PFSK-1 (cell line): ENCODE measurements around the gene TTLL10.

Source experiments
- FOXP2 ChIP-seq: optimal IDR thresholded peaks from 2 replicates; pipeline ENCODE3; 2011; ENCODE audit warnings: borderline replicate concordance, control low read depth, inconsistent platforms; ENCODE audit not compliant: insufficient read depth; ENCODE audit errors: extremely low read length, extremely low read depth
- POLR2AphosphoS5 ChIP-seq: IDR thresholded peaks from 2 replicates; pipeline ENCODE4 v1.6.1; 2012; ENCODE audit warnings: low read depth, mild to moderate bottlenecking, control low read depth, low read length, moderate library complexity
- REST ChIP-seq, 2 experiments: IDR thresholded peaks; 2 replicates each; pipeline versions ENCODE4 v1.6.1 to v1.8.0; 2011 to 2012; ENCODE audit warnings: low read depth in 2 of 2, low read length in 2 of 2, control low read depth in 1 of 2, inconsistent platforms in 1 of 2, mild to moderate bottlenecking in 1 of 2, moderate library complexity in 1 of 2; ENCODE audit not compliant: insufficient read depth in 1 of 2
- SIN3A ChIP-seq: IDR thresholded peaks from 2 replicates; pipeline ENCODE4 v1.6.1; 2012; ENCODE audit warnings: mild to moderate bottlenecking, low read length, moderate library complexity, borderline replicate concordance; ENCODE audit not compliant: insufficient read depth
- TAF1 ChIP-seq: IDR thresholded peaks from 2 replicates; pipeline ENCODE4 v1.6.1; 2012; ENCODE audit warnings: low read length, control low read depth, borderline replicate concordance; ENCODE audit not compliant: insufficient read depth

Gene TTLL10

GRCh38 chr1:1132042-1132950 lies 41.4 kb upstream of the TTLL10 start:
- TF ChIP-seq POLR2AphosphoS5 (no peak), REST (IDR thresholded peaks at IDR 0.05; ENCODE audit: insufficient read depth in 1 of 2, low read depth in 2 of 2, low read length in 2 of 2) (no peak), TAF1 (no peak), SIN3A (no peak), FOXP2 (no peak)

GRCh38 chr1:1132956-1133750 lies 40.5 kb upstream of the TTLL10 start:
- TF ChIP-seq SIN3A (no peak), REST (IDR thresholded peaks at IDR 0.05; ENCODE audit: insufficient read depth in 1 of 2, low read depth in 2 of 2, low read length in 2 of 2) (no peak), TAF1 (no peak), POLR2AphosphoS5 (no peak), FOXP2 (no peak)

GRCh38 chr1:1134300-1134970 lies 39.2 kb upstream of the TTLL10 start:
- no peak for TF ChIP-seq FOXP2
- TF ChIP-seq SIN3A = no peak
- TF ChIP-seq REST (IDR thresholded peaks at IDR 0.05; ENCODE audit: insufficient read depth in 1 of 2, low read depth in 2 of 2, low read length in 2 of 2) = no peak
- no peak for TF ChIP-seq POLR2AphosphoS5
- no peak for TF ChIP-seq TAF1

GRCh38 chr1:1135339-1136136 lies 38.1 kb upstream of the TTLL10 start:
- TF ChIP-seq POLR2AphosphoS5 = no peak
- no peak for TF ChIP-seq FOXP2
- no peak for TF ChIP-seq REST (IDR thresholded peaks at IDR 0.05; ENCODE audit: insufficient read depth in 1 of 2, low read depth in 2 of 2, low read length in 2 of 2)
- no peak for TF ChIP-seq TAF1
- no peak for TF ChIP-seq SIN3A
